HCT116 (cell line): Measurements from ENCODE around the gene ZNF239. TPM values are rescaled to one million over a fixed set of nuclear protein-coding genes. Genes with fewer than 3 reads are reported as not detected.

ENCODE experiments used
- ATAC-seq: fragments of 200-7000 bp; cut with Tn5 transposase; 2 replicates; pipeline ENCODE4 v1.9.1; 2020; ENCODE audit warnings: mild to moderate bottlenecking, moderate library complexity
- BruUV-seq: library from RNA; stranded (reverse); fragments of 400-500 nt; replicated peaks from 2 replicates; lab custom pipeline; 2021; lab: Mats Ljungman, UMichigan
- CTCF ChIA-PET: fragments of 300-600 bp; sonication (Branson Sonifier 250); formaldehyde crosslinking; loops from one replicate; lab custom pipeline; 2021; ENCODE audit warnings: antibody characterized with exemption; lab: Charles Lee
- POLR2A ChIA-PET: fragments of 300-600, 350-600 bp; sonication (Branson Sonifier 250); formaldehyde crosslinking; loops from one replicate; lab custom pipeline; 2021; ENCODE audit warnings: antibody characterized with exemption; lab: Charles Lee
- RAD21 ChIA-PET, 2 experiments: fragments of 300-600 bp; sonication (Branson Sonifier 250); formaldehyde crosslinking; loops; one replicate each; lab custom pipeline; 2023; ENCODE audit warnings: low total read pairs in 2 of 2; ENCODE audit not compliant: uncharacterized antibody in 2 of 2, unreplicated experiment in 2 of 2, low non-redundant PET in 1 of 2; lab: Charles Lee
- DNase-seq: peaks from one replicate; pipeline ENCODE4 v3.0.0-alpha.2; 2010; ENCODE audit warnings: low read depth, low spot score
- H2AFZ ChIP-seq: fragments of 200-600 bp; shearing (Covaris generic), sonication (generic); 2 replicates; pipeline ENCODE4 v1.6.1; 2017; ENCODE audit warnings: low read depth, mixed run types, mixed read lengths, antibody characterized with exemption, low read length; ENCODE audit not compliant: poor library complexity, severe bottlenecking
- H3K27ac ChIP-seq: 2 replicates; pipeline ENCODE4 v1.5.1; 2012; ENCODE audit warnings: low read depth, low read length
- H3K27me3 ChIP-seq: fragments of 200-600 bp; sonication (generic); 2 replicates; pipeline ENCODE4 v1.6.1; 2016; ENCODE audit warnings: mixed run types, low read length, mixed read lengths; ENCODE audit not compliant: insufficient read depth
- H3K36me3 ChIP-seq, 2 experiments: fragments of 200-500 bp in 1 of 2; fragments of 200-600 bp in 1 of 2; sonication (Bioruptor generic) in 1 of 2; sonication (generic) in 1 of 2; 2 replicates each; pipeline versions ENCODE4 v1.5.1 to v1.6.1; 2014 to 2016; ENCODE audit warnings: low read length in 2 of 2, inconsistent platforms in 1 of 2, mixed read lengths in 1 of 2, mixed run types in 1 of 2; ENCODE audit not compliant: insufficient read depth in 2 of 2, control insufficient read depth in 1 of 2
- H3K4me1 ChIP-seq, 2 experiments: fragments of 200-600 bp in 1 of 2; sonication (generic) in 1 of 2; 2 replicates each; pipeline versions ENCODE4 v1.5.1 to v1.6.1; 2012 to 2017; ENCODE audit warnings: low read length in 2 of 2, inconsistent platforms in 1 of 2, mild to moderate bottlenecking in 1 of 2, mixed read lengths in 1 of 2, mixed run types in 1 of 2, moderate library complexity in 1 of 2; ENCODE audit not compliant: insufficient read depth in 2 of 2, control insufficient read depth in 1 of 2
- H3K4me2 ChIP-seq: fragments of 200-600 bp; sonication (generic); 2 replicates; pipeline ENCODE4 v1.6.1; 2017; ENCODE audit warnings: mixed run types, low read length, mixed read lengths
- H3K4me3 ChIP-seq, 2 experiments: fragments of 200-600 bp in 1 of 2; sonication (generic) in 1 of 2; replicated peaks in 1 of 2; 2 replicates each; pipeline ENCODE4 v1.5.1; 2011 to 2016; ENCODE audit warnings: low read length in 2 of 2, control low read depth in 1 of 2, low read depth in 1 of 2, mild to moderate bottlenecking in 1 of 2, mixed read lengths in 1 of 2, mixed run types in 1 of 2
- H3K79me2 ChIP-seq: fragments of 200-600 bp; sonication (generic); 2 replicates; pipeline ENCODE4 v1.6.1; 2017; ENCODE audit warnings: mild to moderate bottlenecking, mixed run types, low read length, moderate library complexity, mixed read lengths; ENCODE audit not compliant: insufficient read depth
- H3K9ac ChIP-seq: fragments of 200-600 bp; sonication (generic); 2 replicates; pipeline ENCODE4 v1.6.1; 2016; ENCODE audit warnings: low read length, mixed read lengths
- H3K9me2 ChIP-seq: fragments of 200-600 bp; sonication (generic), shearing (Covaris generic); 2 replicates; pipeline ENCODE4 v1.6.1; 2017; ENCODE audit warnings: mixed run types, mild to moderate bottlenecking, moderate library complexity; ENCODE audit not compliant: insufficient read depth
- H3K9me3 ChIP-seq, 2 experiments: fragments of 200-500 bp in 1 of 2; fragments of 200-600 bp in 1 of 2; sonication (Bioruptor generic) in 1 of 2; sonication (generic) in 1 of 2; 2 replicates each; pipeline ENCODE4 v1.6.1; 2014 to 2017; ENCODE audit warnings: low read length in 2 of 2, mixed read lengths in 2 of 2, inconsistent platforms in 1 of 2, low read depth in 1 of 2, mild to moderate bottlenecking in 1 of 2, mixed run types in 1 of 2, moderate library complexity in 1 of 2; ENCODE audit not compliant: control insufficient read depth in 1 of 2, insufficient read depth in 1 of 2
- H4K20me1 ChIP-seq: fragments of 200-600 bp; sonication (generic), shearing (Covaris generic); 2 replicates; pipeline ENCODE4 v1.6.1; 2017; ENCODE audit warnings: mixed run types, mild to moderate bottlenecking, moderate library complexity; ENCODE audit not compliant: insufficient read depth
- ATF3 ChIP-seq: IDR thresholded peaks from 2 replicates; pipeline ENCODE4 v1.6.1; 2012
- CBX3 ChIP-seq: IDR thresholded peaks from 2 replicates; pipeline ENCODE4 v1.6.1; 2012; ENCODE audit warnings: low read depth
- CTCF ChIP-seq, 3 experiments: fragments of 200-600 bp in 1 of 3; sonication (generic) in 1 of 3; IDR thresholded peaks in 2 of 3; conservative IDR thresholded peaks in 1 of 3; 2 replicates each; pipeline ENCODE4 v1.5.1; 2012 to 2017; ENCODE audit warnings: low read depth in 2 of 3, low read length in 2 of 3, antibody characterized with exemption in 1 of 3, borderline replicate concordance in 1 of 3, control low read depth in 1 of 3, mild to moderate bottlenecking in 1 of 3, mixed read lengths in 1 of 3, mixed run types in 1 of 3, moderate library complexity in 1 of 3; ENCODE audit not compliant: insufficient read depth in 1 of 3
- EGR1 ChIP-seq: IDR thresholded peaks from 2 replicates; pipeline ENCODE4 v1.6.1; 2012; ENCODE audit warnings: low read depth
- EZH2 ChIP-seq: fragments of 200-600 bp; sonication (generic); IDR thresholded peaks from 2 replicates; pipeline ENCODE4 v1.6.1; 2017; ENCODE audit warnings: antibody characterized with exemption, mixed run types
- EZH2phosphoT487 ChIP-seq: fragments of 200-600 bp; IDR thresholded peaks from 2 replicates; pipeline ENCODE4 v1.6.1; 2018; ENCODE audit warnings: antibody characterized with exemption, borderline replicate concordance
- FOSL1 ChIP-seq: IDR thresholded peaks from 2 replicates; pipeline ENCODE4 v1.6.1; 2012; ENCODE audit warnings: low read depth
- MAX ChIP-seq: IDR thresholded peaks from 2 replicates; pipeline ENCODE4 v1.6.1; 2012
- POLR2A ChIP-seq: IDR thresholded peaks from 2 replicates; pipeline ENCODE4 v1.7.0; 2011; ENCODE audit warnings: borderline replicate concordance; ENCODE audit not compliant: insufficient read depth, insufficient read length; ENCODE audit errors: extremely low read depth
- POLR2AphosphoS5 ChIP-seq: IDR thresholded peaks from 2 replicates; pipeline ENCODE4 v1.6.1; 2011; ENCODE audit warnings: mild to moderate bottlenecking, low read depth, low read length, moderate library complexity
- RAD21 ChIP-seq: IDR thresholded peaks from 2 replicates; pipeline ENCODE4 v1.6.1; 2012; ENCODE audit warnings: low read depth, mild to moderate bottlenecking
- REST ChIP-seq: IDR thresholded peaks from 2 replicates; pipeline ENCODE4 v1.6.1; 2012; ENCODE audit warnings: low read depth
- SIN3A ChIP-seq: IDR thresholded peaks from 2 replicates; pipeline ENCODE4 v1.6.1; 2012; ENCODE audit warnings: low read depth
- SRF ChIP-seq: IDR thresholded peaks from 2 replicates; pipeline ENCODE4 v1.6.1; 2012; ENCODE audit warnings: low read depth
- TCF7L2 ChIP-seq: IDR thresholded peaks from 2 replicates; pipeline ENCODE4 v1.7.0; 2011; ENCODE audit warnings: borderline replicate concordance, inconsistent platforms; ENCODE audit not compliant: insufficient read depth, insufficient read length; ENCODE audit errors: extremely low read depth
- YY1 ChIP-seq: IDR thresholded peaks from 2 replicates; pipeline ENCODE4 v1.6.1; 2011; ENCODE audit warnings: low read length, low read depth, moderate library complexity, mild to moderate bottlenecking; ENCODE audit not compliant: insufficient replicate concordance; ENCODE audit errors: extremely low read depth
- ZBTB33 ChIP-seq: IDR thresholded peaks from 2 replicates; pipeline ENCODE4 v1.6.1; 2011; ENCODE audit warnings: mild to moderate bottlenecking, low read length, moderate library complexity; ENCODE audit not compliant: insufficient replicate concordance; ENCODE audit errors: extremely low read depth
- ZFX ChIP-seq: fragments of 450-650 bp; IDR thresholded peaks from 2 replicates; pipeline ENCODE4 v1.6.1; 2017
- ZNF274 ChIP-seq: fragments of 200-500 bp; sonication (Bioruptor generic); IDR thresholded peaks from 2 replicates; pipeline ENCODE4 v1.6.1; 2014; ENCODE audit warnings: mild to moderate bottlenecking, low read depth, low read length, inconsistent platforms
- intact Hi-C: fragments of 100-400 bp; cut with micrococcal nuclease; formaldehyde crosslinking; loops from 2 replicates; pipeline ENCODE4 v1.10.0; 2022
- total RNA-seq: library from RNA; stranded (reverse); gene quantifications from one replicate; pipeline ENCODE4 v1.2.1, GENCODE V29; 2021; ENCODE audit not compliant: unreplicated experiment

The ZNF239 gene
- total RNA-seq, 1 experiment from 2014 or later, result 4.4 TPM

- H3K4me1 ChIP-seq, result peaks cover 2 to 17% of the 10 kb centered on the region in 2 experiments; a peak in 2 of 4 replicates
- no peak overlapping the region for H2AFZ ChIP-seq
- CTCF ChIA-PET, result no interaction called here
- ATAC-seq, result no peak
- intact Hi-C loops, result no loop called here
- H3K4me2 ChIP-seq, result peak overlapping the region; percentile 61
- H3K4me3 ChIP-seq, result peak overlapping the region; percentile 42 to 53
- no peaks in the 10 kb centered on the region for H3K27me3 ChIP-seq
- H3K9me3 ChIP-seq, result no peaks in the 10 kb centered on the region
- H3K36me3 ChIP-seq, result no peaks in the 10 kb centered on the region; a peak in 1 of 4 replicates
- H3K9me2 ChIP-seq, result no peaks in the 10 kb centered on the region
- TF ChIP-seq RAD21, result no peak
- no peak for TF ChIP-seq SIN3A
- TF ChIP-seq POLR2AphosphoS5, result no peak
- TF ChIP-seq YY1, result no peak
- TF ChIP-seq FOSL1, result no peak
- TF ChIP-seq ZFX, result no peak
- no peak for TF ChIP-seq EZH2phosphoT487
- no peak for TF ChIP-seq SRF
- TF ChIP-seq TCF7L2, result no peak
- no peak for TF ChIP-seq POLR2A
- no peak for TF ChIP-seq EGR1
- no peak for TF ChIP-seq ZNF274
- no peak for TF ChIP-seq CBX3
- no peak for TF ChIP-seq MAX
- no peak for TF ChIP-seq EZH2
- no peak for TF ChIP-seq ZBTB33
- no peak for TF ChIP-seq CTCF (IDR thresholded peaks at IDR 0.05 in 2 of 3, conservative IDR thresholded peaks at IDR 0.05 in 1 of 3; ENCODE audit: borderline replicate concordance in 1 of 3, insufficient read depth in 1 of 3, low read depth in 2 of 3, low read length in 2 of 3)
- no peak for TF ChIP-seq REST
- TF ChIP-seq ATF3, result no peak
- H4K20me1 ChIP-seq, result no peaks in the 10 kb centered on the region
- no peak for DNase-seq
- H3K9ac ChIP-seq, result peak overlapping the region; percentile 59
- POLR2A ChIA-PET, result no interaction called here
- RAD21 ChIA-PET, result no interaction called here
- H3K27ac ChIP-seq, result no peak overlapping the region
- BruUV-seq, result TSS peak; percentile 60
- no peaks in the 10 kb centered on the region; the same call in 1 of the 2 replicates for H3K79me2 ChIP-seq
Observed at GRCh38 chr10:43573250-43574000, 991 bp downstream of the ZNF239 start.
